Rectal smooth muscle tissue (tissue), 1 donor: ENCODE measurements around the gene TMEM30B.
"Not testable (repeated sequence)": the region's sequence is repeated elsewhere in the genome, so short reads cannot be mapped to it uniquely, and the experiment has no call there.

Experiments
- H3K27ac ChIP-seq: one replicate; pipeline ENCODE4 v1.7.0; 2013; ENCODE audit warnings: low read depth, low read length, inconsistent platforms
- H3K27me3 ChIP-seq: one replicate; pipeline ENCODE4 v1.7.0; 2013; ENCODE audit warnings: low read length; ENCODE audit not compliant: control insufficient read depth, insufficient read depth
- H3K36me3 ChIP-seq: one replicate; pipeline ENCODE4 v1.7.0; 2013; ENCODE audit warnings: low read length; ENCODE audit not compliant: control insufficient read depth, insufficient read depth
- H3K4me1 ChIP-seq: one replicate; pipeline ENCODE4 v1.7.0; 2013; ENCODE audit warnings: low read length; ENCODE audit not compliant: control insufficient read depth, insufficient read depth
- H3K4me3 ChIP-seq: one replicate; pipeline ENCODE4 v1.7.0; 2013; ENCODE audit warnings: low read length
- H3K9ac ChIP-seq: one replicate; pipeline ENCODE4 v1.7.0; 2013; ENCODE audit warnings: low read length

The TMEM30B gene

DNA sequence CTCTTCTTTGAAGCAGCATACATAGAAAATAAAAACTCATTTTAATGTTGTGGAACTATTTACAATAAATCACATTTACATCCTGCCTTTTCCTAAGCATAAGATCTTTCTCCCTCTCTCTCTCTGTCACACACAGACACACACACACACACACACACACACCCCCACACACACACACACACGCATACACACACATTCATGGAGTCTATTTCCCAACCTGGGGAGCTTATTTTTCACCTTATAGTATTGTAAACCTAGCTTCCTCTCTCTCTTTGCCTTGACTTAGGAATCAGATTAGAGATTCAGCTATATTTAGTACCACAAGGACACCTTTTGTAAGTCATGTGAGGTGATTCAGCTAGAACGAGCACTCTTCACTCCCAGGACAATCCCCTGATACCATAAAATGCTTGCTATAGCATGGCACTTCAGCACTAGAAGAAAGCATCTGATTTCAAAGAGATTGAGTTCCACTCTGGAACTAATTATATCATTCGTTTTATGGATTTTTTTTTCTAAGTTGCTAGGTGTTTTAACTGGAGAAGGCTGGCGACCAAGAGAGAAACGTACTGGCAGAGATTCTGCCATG is 23.6 kb downstream of the TMEM30B start:
- no peaks in the 10 kb centered on the region for H3K4me1 ChIP-seq
- H3K27me3 ChIP-seq, result no peaks in the 10 kb centered on the region
- H3K9ac ChIP-seq, result no peak overlapping the region
- H3K4me3 ChIP-seq, result no peak overlapping the region
- H3K36me3 ChIP-seq, result no peaks in the 10 kb centered on the region
- H3K27ac ChIP-seq, result no peak overlapping the region

DNA sequence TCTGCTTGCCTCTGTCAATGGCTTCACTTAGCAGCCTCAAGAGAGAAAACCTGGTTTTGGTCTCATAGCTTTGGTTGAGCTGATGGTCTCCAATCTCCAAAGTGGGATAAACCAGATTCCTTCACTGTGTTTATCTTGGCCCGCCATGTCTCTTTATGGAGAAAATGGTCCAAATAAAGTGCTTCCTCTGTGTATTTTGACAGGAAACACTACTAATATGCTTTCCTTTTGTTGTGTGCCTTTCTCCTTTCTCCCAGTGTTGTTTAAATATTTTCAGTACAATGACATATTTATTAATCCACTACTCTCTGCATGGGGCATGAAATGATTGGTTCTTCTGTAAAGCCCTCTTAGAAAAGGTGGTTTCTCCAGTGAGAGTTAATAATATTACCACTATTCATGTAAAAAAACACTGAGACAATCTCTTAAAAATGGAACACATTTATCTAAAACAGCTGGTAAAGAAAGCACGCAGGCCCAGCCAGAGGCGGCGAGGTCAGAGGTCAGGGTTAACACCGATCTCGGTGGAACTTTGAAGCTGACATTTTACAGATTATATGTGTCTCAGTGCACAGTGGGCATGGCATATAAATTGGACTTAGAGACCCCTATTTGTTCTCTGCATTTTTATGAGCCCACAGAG is 24.2 kb downstream of the TMEM30B start:
- Histone ChIP-seq H3K4me3 (no peak overlapping the region), H3K27me3 (no peaks in the 10 kb centered on the region), H3K4me1 (no peaks in the 10 kb centered on the region), H3K9ac (no peak overlapping the region), H3K27ac (no peak overlapping the region), H3K36me3 (no peaks in the 10 kb centered on the region)

DNA sequence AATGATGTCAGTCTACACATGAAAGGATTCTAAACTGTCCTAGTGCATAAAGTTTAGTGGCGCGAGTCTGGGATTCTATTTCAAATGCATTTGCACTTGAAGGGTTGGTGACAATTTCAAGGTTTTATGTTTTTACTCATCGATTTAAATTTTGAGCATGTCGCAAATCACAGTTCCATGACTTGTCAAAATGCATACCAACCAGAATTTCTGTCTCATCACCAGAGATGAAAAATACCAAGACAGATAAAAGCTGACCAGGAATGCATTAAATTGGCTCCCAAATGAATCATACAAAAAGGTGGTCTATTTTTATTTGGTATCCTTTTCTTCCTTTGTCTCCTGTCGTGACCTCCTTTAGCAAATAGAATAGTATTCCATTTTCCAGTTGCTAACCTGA is 25.2 kb downstream of the TMEM30B start:
- Histone ChIP-seq H3K4me1 (no peaks in the 10 kb centered on the region), H3K27ac (no peak overlapping the region), H3K27me3 (no peaks in the 10 kb centered on the region), H3K4me3 (no peak overlapping the region), H3K36me3 (no peaks in the 10 kb centered on the region), H3K9ac (no peak overlapping the region)

DNA sequence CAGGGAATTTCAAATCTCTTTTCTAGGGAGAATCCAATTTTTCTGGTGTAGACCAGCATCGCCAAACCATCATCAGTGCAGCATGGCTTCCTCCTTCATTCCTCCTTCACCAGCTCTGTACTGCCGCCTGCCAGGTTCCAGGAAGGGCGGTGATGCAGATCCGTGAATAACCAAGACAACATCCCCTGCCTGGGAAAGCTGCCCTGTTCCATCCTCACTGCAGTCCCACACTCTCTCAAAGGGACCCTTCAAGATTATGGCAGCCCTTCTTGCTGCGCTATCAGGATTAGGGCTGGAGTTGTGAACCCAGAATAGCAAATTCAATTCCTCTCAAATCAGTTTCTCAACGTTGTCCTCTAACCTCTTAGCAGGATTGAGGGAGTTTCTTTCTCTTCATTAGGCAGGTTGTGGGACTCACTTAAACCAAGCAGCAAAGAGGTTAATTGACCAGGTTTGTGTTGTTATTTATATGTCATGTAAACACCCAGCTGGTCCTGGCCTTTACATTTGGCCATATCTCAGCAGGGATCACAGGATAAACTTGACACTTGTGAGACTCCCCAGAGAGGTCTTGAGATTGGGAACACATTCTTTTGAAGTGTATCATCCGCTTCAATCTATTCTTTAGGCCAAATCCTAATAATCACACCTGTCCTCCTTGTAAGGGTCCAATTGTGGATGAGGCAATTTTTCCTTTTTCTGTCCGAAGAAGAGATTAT is 26.2 kb downstream of the TMEM30B start:
- H3K27ac ChIP-seq, result no peak overlapping the region
- no peak overlapping the region for H3K9ac ChIP-seq
- no peaks in the 10 kb centered on the region for H3K36me3 ChIP-seq
- no peaks in the 10 kb centered on the region for H3K4me1 ChIP-seq
- H3K4me3 ChIP-seq, result no peak overlapping the region
- H3K27me3 ChIP-seq, result no peaks in the 10 kb centered on the region

DNA sequence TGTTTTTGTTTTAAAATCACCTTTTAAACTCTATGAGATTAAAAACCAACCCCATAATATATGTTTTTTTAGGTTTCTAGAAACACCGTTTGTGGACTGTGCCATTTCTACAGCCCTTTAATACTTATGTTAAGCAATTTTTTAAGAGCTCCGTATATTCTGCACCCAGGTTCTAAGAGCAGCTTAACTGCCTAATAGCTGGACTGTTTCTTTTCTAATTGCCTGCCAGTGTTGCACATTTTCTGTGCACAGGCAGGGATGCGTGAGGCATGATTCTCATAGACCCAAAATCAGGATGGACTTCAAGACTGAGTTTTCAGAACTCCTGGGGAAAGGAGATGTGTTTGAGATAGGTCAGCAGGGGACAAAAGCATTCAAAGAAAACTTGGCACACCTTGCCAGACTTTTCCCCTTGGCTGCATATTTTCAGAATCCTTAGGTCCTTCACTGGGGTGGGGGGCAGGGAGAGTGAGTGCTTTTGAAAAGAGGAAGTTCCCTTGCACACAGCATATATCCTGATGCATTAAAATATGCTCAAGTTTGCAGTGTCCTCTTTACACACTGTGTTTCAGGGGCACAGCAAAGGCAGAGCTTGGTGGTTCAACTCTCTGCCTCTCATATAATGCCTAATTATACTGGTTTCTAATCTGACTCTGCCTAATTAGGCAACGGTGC is 27.9 kb downstream of the TMEM30B start:
- no peak overlapping the region for H3K9ac ChIP-seq
- no peak overlapping the region for H3K27ac ChIP-seq
- no peaks in the 10 kb centered on the region for H3K27me3 ChIP-seq
- H3K36me3 ChIP-seq, result no peaks in the 10 kb centered on the region
- no peaks in the 10 kb centered on the region for H3K4me1 ChIP-seq
- H3K4me3 ChIP-seq, result no peak overlapping the region

DNA sequence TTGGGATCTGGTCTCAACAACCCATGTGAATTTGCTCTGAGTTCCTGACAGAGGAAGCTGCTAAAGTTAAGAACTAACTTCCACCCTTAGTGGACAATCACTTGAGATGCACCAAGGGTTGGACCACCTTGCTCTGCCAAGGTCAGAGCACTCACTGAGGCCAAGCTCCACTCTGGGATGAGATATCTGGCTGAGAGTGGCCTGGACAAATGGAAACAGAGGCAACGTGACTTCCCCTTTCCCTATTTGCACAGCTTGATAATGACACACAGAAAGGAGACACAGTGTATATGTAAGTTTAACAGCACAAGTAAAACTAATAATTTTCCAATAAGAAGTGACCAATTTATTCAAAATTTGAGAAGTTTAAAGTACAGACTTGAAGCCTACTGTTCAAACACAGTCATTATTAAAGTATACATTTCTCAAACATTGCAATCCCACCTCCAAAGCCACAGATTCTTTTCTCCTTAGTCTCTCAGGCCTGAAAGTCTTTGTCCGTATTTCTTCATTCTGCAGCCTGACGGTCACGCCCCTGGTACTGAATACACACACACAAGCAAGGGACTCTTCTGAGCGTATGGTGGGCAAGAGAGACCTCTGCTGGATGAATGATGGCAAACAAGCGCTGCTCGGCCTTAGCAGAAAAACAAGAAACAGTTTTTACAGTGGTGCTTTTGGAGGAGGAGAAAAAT is 28.6 kb downstream of the TMEM30B start:
- no peaks in the 10 kb centered on the region for H3K36me3 ChIP-seq
- no peak overlapping the region for H3K4me3 ChIP-seq
- H3K27ac ChIP-seq, result no peak overlapping the region
- H3K4me1 ChIP-seq, result no peaks in the 10 kb centered on the region
- H3K9ac ChIP-seq, result no peak overlapping the region
- H3K27me3 ChIP-seq, result no peaks in the 10 kb centered on the region

DNA sequence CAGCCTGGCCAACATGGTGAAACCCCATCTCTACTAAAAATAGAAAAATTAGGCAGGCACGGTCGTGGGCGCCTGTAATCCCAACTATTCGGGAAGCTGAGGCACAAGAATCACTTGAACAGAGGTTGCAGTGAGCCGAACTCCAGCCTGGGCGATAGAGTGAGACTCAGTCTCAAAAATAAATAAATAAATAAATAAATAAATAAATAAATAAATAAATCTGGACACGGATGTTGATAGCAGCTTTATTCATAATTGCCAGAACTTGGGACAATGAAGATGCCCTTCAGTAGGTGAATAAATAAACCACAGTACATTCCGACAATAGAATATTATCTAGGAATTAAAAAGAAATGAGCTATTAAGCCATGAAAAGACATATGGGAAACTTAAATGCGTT is 31.1 kb downstream of the TMEM30B start:
- H3K4me1 ChIP-seq, result no peaks in the 10 kb centered on the region
- H3K36me3 ChIP-seq, result no peaks in the 10 kb centered on the region
- H3K9ac ChIP-seq, result no peak overlapping the region
- H3K4me3 ChIP-seq, result no peak overlapping the region
- no peak overlapping the region for H3K27ac ChIP-seq
- H3K27me3 ChIP-seq, result no peaks in the 10 kb centered on the region

DNA sequence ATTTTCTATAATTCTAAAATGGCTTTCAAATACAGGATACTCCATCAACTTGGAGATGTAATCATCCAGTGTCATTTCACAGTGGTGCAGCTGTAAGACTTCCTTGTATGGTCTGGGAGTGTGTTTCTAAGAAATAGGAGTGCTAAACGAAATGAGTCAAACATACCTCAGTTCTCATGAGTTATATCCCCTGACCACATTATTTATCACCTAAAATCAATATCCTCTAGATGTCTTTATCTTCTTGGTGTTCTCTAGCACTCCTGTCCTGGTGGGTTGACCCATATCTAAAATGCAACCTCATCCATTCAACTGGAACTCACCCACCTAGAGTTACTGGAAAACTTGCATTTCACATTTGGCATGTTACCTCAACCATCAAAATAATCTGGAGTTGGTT is 33.2 kb downstream of the TMEM30B start:
- Histone ChIP-seq H3K9ac (no peak overlapping the region), H3K27ac (no peak overlapping the region), H3K4me1 (no peaks in the 10 kb centered on the region), H3K36me3 (no peaks in the 10 kb centered on the region), H3K4me3 (no peak overlapping the region), H3K27me3 (no peaks in the 10 kb centered on the region)

DNA sequence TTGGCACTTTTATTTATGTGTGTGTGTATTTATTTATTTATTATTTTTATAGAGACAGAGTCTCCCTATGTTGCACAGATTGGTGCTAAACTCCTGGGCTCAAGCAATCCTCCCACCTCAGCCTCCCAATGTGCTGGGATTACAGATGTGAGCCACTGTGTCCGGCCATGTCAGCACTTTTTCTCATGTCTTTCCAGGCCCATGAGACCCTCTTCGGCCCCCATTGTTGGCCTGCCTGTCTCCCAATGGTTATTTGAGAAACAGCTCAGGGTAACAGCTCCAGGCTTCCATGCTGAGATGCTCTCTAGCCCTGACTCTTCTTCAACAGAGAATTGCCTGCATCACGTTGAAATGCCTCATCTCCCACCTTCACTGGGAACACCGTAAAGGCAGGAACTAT is 34.4 kb downstream of the TMEM30B start:
- no peak overlapping the region for H3K4me3 ChIP-seq
- no peak overlapping the region for H3K9ac ChIP-seq
- no peaks in the 10 kb centered on the region for H3K27me3 ChIP-seq
- H3K4me1 ChIP-seq, result no peaks in the 10 kb centered on the region
- no peak overlapping the region for H3K27ac ChIP-seq
- H3K36me3 ChIP-seq, result no peaks in the 10 kb centered on the region

DNA sequence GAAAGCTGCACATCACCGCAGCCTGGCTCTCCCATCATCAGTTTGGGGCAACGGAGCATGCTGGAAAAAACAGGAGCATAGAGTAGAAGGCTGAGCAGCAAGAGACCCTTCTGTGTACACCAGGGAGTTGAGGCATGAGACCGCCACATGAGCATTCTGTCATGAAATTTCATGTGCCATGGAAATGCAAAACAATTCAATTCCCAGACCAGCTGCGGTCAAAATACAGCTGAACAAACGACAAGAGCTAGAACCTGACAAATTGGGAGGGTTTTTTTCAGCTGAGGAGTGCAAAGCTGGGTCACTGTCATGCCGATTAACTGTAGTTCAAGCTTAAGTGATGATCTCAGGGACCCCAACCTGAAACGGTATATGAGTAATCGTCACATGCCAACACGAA is 37.1 kb downstream of the TMEM30B start:
- H3K9ac ChIP-seq, result no peak overlapping the region
- H3K27ac ChIP-seq, result no peak overlapping the region
- no peaks in the 10 kb centered on the region for H3K4me1 ChIP-seq
- no peaks in the 10 kb centered on the region for H3K27me3 ChIP-seq
- no peak overlapping the region for H3K4me3 ChIP-seq
- no peaks in the 10 kb centered on the region for H3K36me3 ChIP-seq

DNA sequence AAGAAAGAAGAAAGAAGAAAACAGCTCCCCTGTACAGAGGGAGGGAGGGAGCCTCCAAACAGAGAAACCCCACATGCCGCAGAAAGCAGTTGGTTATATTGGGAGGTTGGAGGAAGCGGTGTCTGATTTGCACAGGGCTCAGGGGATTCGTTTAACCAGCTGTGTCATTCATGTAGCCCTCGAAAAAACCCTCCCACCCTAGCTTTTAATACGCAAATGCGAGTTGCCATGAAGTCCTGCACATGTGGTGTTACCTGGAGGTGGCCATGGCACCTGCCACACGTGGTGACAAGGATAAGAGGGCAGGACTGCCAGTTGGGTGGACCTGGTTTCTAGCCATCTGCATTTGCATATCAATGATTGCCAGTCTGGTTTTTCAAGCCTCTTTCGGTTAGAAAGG is 40.9 kb downstream of the TMEM30B start:
- H3K4me1 ChIP-seq, result no peaks in the 10 kb centered on the region
- no peak overlapping the region for H3K27ac ChIP-seq
- no peak overlapping the region for H3K4me3 ChIP-seq
- H3K36me3 ChIP-seq, result no peaks in the 10 kb centered on the region
- no peak overlapping the region for H3K9ac ChIP-seq
- no peaks in the 10 kb centered on the region for H3K27me3 ChIP-seq

DNA sequence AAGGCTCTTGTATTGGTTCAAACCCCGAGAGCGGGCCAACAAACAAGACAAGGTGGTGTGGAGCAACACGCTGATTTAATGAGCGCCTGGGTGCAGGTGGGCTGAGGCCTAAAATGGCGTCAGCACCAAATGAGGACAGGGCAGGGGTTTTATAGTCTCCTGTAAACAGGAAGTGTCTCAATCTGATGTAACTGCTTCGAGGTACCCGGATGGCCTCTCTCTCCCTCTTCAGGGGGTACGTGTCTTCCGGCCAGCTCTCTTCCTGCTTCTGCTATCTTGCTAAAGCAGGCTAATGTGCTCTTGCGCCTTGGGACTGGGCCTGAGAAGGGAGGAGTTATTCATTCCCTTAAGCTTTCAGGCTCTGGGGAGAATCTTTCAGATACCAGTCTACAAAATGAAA is 41.9 kb downstream of the TMEM30B start:
- not testable (repeated sequence) for H3K36me3 ChIP-seq, H3K27ac ChIP-seq, H3K9ac ChIP-seq, H3K27me3 ChIP-seq, H3K4me3 ChIP-seq, H3K4me1 ChIP-seq
